Measurements from ENCODE around the gene PPCS.

PPCS gene

DNA sequence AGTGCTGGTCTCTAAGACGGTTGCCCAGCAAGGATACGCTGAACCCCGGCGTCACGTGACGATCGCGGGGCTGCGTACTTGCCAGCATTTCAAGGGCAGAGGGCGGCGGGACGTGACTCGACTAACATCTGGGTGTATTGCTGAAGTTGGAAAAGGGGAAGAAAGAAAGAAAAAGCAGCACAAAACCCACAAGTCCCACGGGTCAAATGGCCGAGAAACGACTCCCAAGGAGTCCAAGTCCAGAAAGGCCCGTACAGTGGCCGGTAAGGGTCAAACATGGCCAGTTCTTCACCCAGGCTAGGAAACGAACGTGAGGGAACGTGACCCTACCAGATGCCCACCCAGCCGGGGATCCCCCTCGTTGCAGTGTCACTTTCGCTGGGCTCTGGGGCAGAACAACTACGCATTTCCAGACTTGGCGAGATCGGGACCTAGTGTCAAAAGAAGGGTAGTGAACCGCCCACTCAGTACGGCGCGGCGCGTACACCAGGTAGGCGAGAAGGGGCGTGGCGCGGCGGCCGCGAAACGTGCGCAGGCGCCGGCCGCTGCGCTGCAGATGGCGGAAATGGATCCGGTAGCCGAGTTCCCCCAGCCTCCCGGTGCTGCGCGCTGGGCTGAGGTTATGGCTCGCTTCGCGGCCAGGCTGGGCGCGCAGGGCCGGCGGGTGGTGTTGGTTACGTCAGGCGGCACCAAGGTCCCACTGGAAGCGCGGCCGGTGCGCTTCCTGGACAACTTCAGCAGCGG is at the start of gene PPCS, which contains the start of gene ZMYND12:
TSS of gene PPCS (plus strand) at position 534 of the 744 bp plus-strand sequence. CDS start at position 557, 23 bp downstream.
TSS of gene ZMYND12 (minus strand) at position 13 of the 744 bp plus-strand sequence. CDS start 25 bp downstream, outside the sequence.
- Histone ChIP-seq H3K9ac (peak within 1 kb of the TSS; percentile 92 to 97 (median 94)), H4K20me1 (no peaks in the 10 kb centered on the region; a peak in 1 of 22 replicates), H3K4me1 (peaks cover 20 to 38% (median 32%) of the 10 kb centered on the region in 10 experiments), H3K4me2 (peak within 1 kb of the TSS; percentile 78 to 99 (median 90)), H3K36me3 (peaks cover 30 to 40% (median 35%) of the 10 kb centered on the region in 11 experiments), H3K27me3 (no peaks in the 10 kb centered on the region), H3K4me3 (peak within 1 kb of the TSS; percentile 71 to 86 (median 78)), H3K9me3 (replicated peaks in 1 of 11) (no peaks in the 10 kb centered on the region), H3K27ac (peak within 1 kb of the TSS; percentile 94 to 97 (median 96))
- no peak for TF ChIP-seq Cebpa-rat (IDR thresholded peaks at IDR 0.05)

GRCh38 chr1:42414551-42415496 is 41.5 kb upstream of the PPCS start:
- Histone ChIP-seq H3K4me3 (no peak overlapping the region), H3K27me3 (no peaks in the 10 kb centered on the region), H3K36me3 (peaks cover 0 to 7% (median 0%) of the 10 kb centered on the region in 11 experiments; a peak in 5 of 22 replicates), H4K20me1 (no peaks in the 10 kb centered on the region), H3K27ac (no peak overlapping the region), H3K9me3 (replicated peaks in 1 of 11) (no peaks in the 10 kb centered on the region), H3K4me2 (no peak overlapping the region), H3K4me1 (no peaks in the 10 kb centered on the region), H3K9ac (no peak overlapping the region)
- TF ChIP-seq Cebpa-rat (IDR thresholded peaks at IDR 0.05): no peak

GRCh38 chr1:42417166-42417565 is 39.2 kb upstream of the PPCS start:
- H3K4me1 ChIP-seq: no peaks in the 10 kb centered on the region
- no peak overlapping the region for H3K27ac ChIP-seq
- H3K9ac ChIP-seq: no peak overlapping the region
- H3K4me3 ChIP-seq: no peak overlapping the region
- H3K9me3 ChIP-seq (replicated peaks in 1 of 11): no peaks in the 10 kb centered on the region
- no peaks in the 10 kb centered on the region for H4K20me1 ChIP-seq
- TF ChIP-seq Cebpa-rat (IDR thresholded peaks at IDR 0.05): no peak
- H3K4me2 ChIP-seq: no peak overlapping the region
- no peaks in the 10 kb centered on the region for H3K27me3 ChIP-seq
- peaks cover 0 to 7% (median 0%) of the 10 kb centered on the region in 11 experiments; a peak in 4 of 22 replicates for H3K36me3 ChIP-seq

DNA sequence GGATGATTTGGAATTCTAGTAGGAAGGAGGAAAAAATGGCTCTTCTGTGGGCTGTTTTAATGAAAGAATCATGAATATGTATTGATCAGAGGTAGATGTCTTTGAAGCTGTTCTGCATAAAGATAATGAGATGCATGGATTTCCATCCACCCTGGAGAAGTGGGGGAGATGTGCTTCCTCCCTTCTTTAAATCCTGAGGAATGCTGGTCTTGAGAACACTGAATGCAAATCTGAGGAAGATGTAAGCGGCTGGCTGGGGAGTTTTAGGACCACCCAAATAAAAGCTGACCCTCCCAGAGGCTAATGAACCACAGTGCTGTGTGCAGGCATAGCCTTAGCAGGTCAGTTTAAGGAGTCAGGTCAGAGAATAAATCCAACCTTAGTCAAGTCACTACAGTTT is 37.8 kb upstream of the PPCS start:
- Histone ChIP-seq H3K27me3 (no peaks in the 10 kb centered on the region), H3K9me3 (replicated peaks in 1 of 11) (no peaks in the 10 kb centered on the region), H3K9ac (no peak overlapping the region), H3K4me1 (peaks cover 0 to 8% (median 0%) of the 10 kb centered on the region in 10 experiments; a peak in 4 of 20 replicates), H4K20me1 (no peaks in the 10 kb centered on the region), H3K36me3 (peaks cover 0 to 7% (median 0%) of the 10 kb centered on the region in 11 experiments; a peak in 3 of 22 replicates), H3K4me3 (no peak overlapping the region), H3K27ac (no peak overlapping the region), H3K4me2 (no peak overlapping the region)
- TF ChIP-seq Cebpa-rat (IDR thresholded peaks at IDR 0.05): no peak

- Histone ChIP-seq H3K27ac (no peak overlapping the region), H3K9ac (no peak overlapping the region)
Measured at GRCh38 chr1:42419126-42419821, 37.1 kb upstream of the PPCS start.

DNA sequence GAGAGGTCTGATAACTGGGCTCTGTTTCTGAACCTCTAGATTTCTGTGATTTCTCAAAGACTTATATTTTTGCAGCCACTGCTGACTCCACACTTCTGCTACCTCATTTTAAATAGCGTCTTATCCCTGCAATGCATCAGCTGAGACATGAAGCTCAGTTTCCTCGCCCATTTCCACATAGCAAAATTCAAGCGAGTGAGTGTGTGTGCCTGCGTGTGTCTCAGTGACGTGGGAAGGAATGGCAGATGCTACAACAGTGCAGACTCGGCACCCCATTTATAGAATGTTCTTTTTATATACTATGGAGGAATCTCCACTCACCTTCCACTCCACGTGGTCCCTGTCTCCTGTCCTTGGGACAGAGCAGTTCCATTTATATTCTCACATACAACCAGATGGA is 36.2 kb upstream of the PPCS start:
- Histone ChIP-seq H3K4me3 (no peak overlapping the region), H4K20me1 (no peaks in the 10 kb centered on the region), H3K27ac (no peak overlapping the region), H3K27me3 (no peaks in the 10 kb centered on the region), H3K36me3 (no peaks in the 10 kb centered on the region; a peak in 1 of 22 replicates), H3K4me2 (no peak overlapping the region), H3K4me1 (peaks cover 0 to 8% (median 0%) of the 10 kb centered on the region in 10 experiments; a peak in 4 of 20 replicates), H3K9ac (no peak overlapping the region), H3K9me3 (replicated peaks in 1 of 11) (no peaks in the 10 kb centered on the region)
- no peak for TF ChIP-seq Cebpa-rat (IDR thresholded peaks at IDR 0.05)

More at GRCh38 chr1:42419126-42419821, 37.1 kb upstream of the PPCS start:
- TF ChIP-seq Cebpa-rat (IDR thresholded peaks at IDR 0.05): no peak
- Histone ChIP-seq H3K4me1 (peaks cover 0 to 8% (median 0%) of the 10 kb centered on the region in 10 experiments; a peak in 4 of 20 replicates), H3K4me3 (no peak overlapping the region), H3K4me2 (no peak overlapping the region), H3K36me3 (peaks cover 0 to 5% (median 0%) of the 10 kb centered on the region in 11 experiments; a peak in 3 of 22 replicates), H3K9me3 (replicated peaks in 1 of 11) (no peaks in the 10 kb centered on the region), H4K20me1 (no peaks in the 10 kb centered on the region), H3K27me3 (no peaks in the 10 kb centered on the region)

DNA sequence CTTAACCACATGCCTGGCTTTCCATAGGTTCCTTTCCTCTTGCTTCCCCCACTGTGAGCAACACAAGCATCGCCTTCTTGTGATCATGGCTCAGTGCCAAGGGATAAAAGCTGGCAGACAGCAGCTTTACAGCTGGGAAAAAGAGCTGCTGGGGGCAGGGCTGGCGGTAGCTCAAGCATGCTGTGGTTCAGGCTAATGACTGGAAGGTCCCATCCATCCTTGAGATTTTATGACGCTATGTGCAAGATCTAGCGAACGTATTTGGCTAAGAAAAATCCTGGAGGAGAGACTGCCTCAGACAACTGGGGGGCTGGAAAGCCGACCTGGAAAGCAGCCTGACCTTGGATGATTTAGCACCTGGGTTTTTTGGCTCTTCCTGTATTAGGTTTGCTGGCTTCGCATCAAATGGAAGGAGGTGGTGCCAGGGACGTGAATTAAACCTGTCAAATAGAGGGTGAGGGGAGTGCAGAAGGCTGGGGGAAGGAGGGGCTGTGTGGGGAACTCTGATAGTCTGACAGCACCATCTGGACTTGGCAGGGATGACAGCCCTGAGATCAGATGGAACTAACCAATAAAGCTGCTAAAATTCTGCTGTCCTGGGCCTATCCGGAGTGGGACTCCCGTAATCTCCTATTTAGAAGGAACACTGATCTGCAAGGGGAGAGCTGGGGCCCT is 35.3 kb upstream of the PPCS start:
- no peak overlapping the region for H3K27ac ChIP-seq
- TF ChIP-seq Cebpa-rat (IDR thresholded peaks at IDR 0.05): no peak
- H3K9ac ChIP-seq: no peak overlapping the region
- peaks cover 0 to 8% (median 0%) of the 10 kb centered on the region in 10 experiments; a peak in 4 of 20 replicates for H3K4me1 ChIP-seq
- H3K9me3 ChIP-seq (replicated peaks in 1 of 11): no peaks in the 10 kb centered on the region
- no peaks in the 10 kb centered on the region for H4K20me1 ChIP-seq
- no peak overlapping the region for H3K4me3 ChIP-seq
- H3K4me2 ChIP-seq: no peak overlapping the region
- no peaks in the 10 kb centered on the region for H3K27me3 ChIP-seq
- H3K36me3 ChIP-seq: no peaks in the 10 kb centered on the region

DNA sequence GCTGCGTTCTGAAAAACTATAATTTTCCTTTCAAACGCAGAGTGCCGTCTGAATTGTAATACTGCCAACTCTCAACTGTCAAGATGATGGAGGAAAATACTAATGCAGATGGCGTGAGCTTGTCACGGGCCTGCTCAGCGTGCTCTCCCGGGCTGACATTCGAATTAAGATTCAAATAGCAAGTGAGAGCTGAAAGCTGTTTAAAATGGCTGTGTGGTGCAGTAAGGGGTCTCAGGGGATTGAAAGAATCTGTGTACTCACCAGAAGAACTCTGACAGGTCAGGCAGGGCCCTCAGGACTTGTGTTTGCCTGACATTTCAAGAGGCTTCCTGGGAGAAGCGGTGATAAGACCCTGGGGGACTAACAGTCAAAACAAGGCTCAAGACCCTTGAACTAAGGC is 33.6 kb upstream of the PPCS start:
- Histone ChIP-seq H3K4me3 (no peak overlapping the region), H3K36me3 (no peaks in the 10 kb centered on the region), H3K4me2 (peak overlapping the region in 1 of 11 experiments; percentile 18; a peak in 2 of 22 replicates), H3K4me1 (peaks cover 0 to 8% (median 4%) of the 10 kb centered on the region in 10 experiments; a peak in 6 of 20 replicates), H3K9me3 (replicated peaks in 1 of 11) (no peaks in the 10 kb centered on the region), H3K9ac (no peak overlapping the region), H4K20me1 (no peaks in the 10 kb centered on the region), H3K27ac (no peak overlapping the region), H3K27me3 (no peaks in the 10 kb centered on the region)
- no peak for TF ChIP-seq Cebpa-rat (IDR thresholded peaks at IDR 0.05)
